Natural killer cell treated with Interleukin-12 subunit alpha and Interleukin-12 subunit beta and Interleukin-15 and Interleukin-18, amount 100 ng/mL, for 72 hours (primary cell): ENCODE results near the gene SIRPB1. TPM values are rescaled to one million over a fixed set of nuclear protein-coding genes. Genes with fewer than 3 reads are reported as not detected.
"Not testable (repeated sequence)": the region's sequence is repeated elsewhere in the genome, so short reads cannot be mapped to it uniquely, and the experiment has no call there.

Experiments used
- ATAC-seq, 2 donors: fragments of 150-1000 bp; cut with Tn5 transposase in 1 of 2; sonication (Bioruptor Pico), chemical (Tn5 transposase) in 1 of 2; 2 replicates each; pipeline ENCODE4 v1.10.0; 2021
- DNase-seq: peaks from one replicate; pipeline ENCODE4 v3.0.0; 2022; ENCODE audit warnings: low spot score
- H3K27ac Mint-ChIP-seq, 2 donors: 1 replicate in 1 of 2; 2 replicates in 1 of 2; pipeline ENCODE4 v1.8.0; 2022; ENCODE audit warnings: mixed read lengths in 2 of 2, mild to moderate bottlenecking in 1 of 2, moderate library complexity in 1 of 2
- H3K27me3 Mint-ChIP-seq, 2 donors: 1 replicate in 1 of 2; 2 replicates in 1 of 2; pipeline ENCODE4 v1.8.0; 2022; ENCODE audit warnings: mixed read lengths in 2 of 2
- H3K36me3 Mint-ChIP-seq: one replicate; pipeline ENCODE4 v1.8.0; 2022; ENCODE audit warnings: mixed read lengths
- H3K4me1 Mint-ChIP-seq, 2 donors: 1 replicate in 1 of 2; 2 replicates in 1 of 2; pipeline ENCODE4 v1.8.0; 2022; ENCODE audit warnings: low read depth in 2 of 2, mixed read lengths in 2 of 2, mild to moderate bottlenecking in 1 of 2
- H3K4me3 Mint-ChIP-seq: one replicate; pipeline ENCODE4 v1.8.0; 2022; ENCODE audit warnings: mixed read lengths
- H3K9me3 Mint-ChIP-seq: 2 replicates; pipeline ENCODE4 v1.8.0; 2022; ENCODE audit warnings: mixed read lengths
- total RNA-seq, 2 donors: library from RNA; stranded (reverse); gene quantifications; one replicate each; pipeline ENCODE4 v1.2.3, GENCODE V29; 2022

SIRPB1 gene
- total RNA-seq, 2 donors from 2014 or later, result 2.7 TPM; not detected in 1

- no peak overlapping the region for H3K4me3 Mint-ChIP-seq
Observed at GRCh38 chr20:1630186-1630585, 10.4 kb upstream of the SIRPB1 start.

GRCh38 chr20:1629321-1629720 lies 9.5 kb upstream of the SIRPB1 start:
- ATAC-seq (no peak), DNase-seq (no peak)
- peaks cover 0 to 9% of the 10 kb centered on the region in 2 donors for H3K27me3 Mint-ChIP-seq
- no peaks in the 10 kb centered on the region for H3K9me3 Mint-ChIP-seq
- H3K27ac Mint-ChIP-seq, result no peak overlapping the region
- H3K4me3 Mint-ChIP-seq, result no peak overlapping the region
- no peaks in the 10 kb centered on the region for H3K36me3 Mint-ChIP-seq
- peaks cover 4 to 21% of the 10 kb centered on the region in 2 donors for H3K4me1 Mint-ChIP-seq

More at GRCh38 chr20:1630186-1630585, 10.4 kb upstream of the SIRPB1 start:
- Mint-ChIP-seq H3K27ac (no peak overlapping the region), H3K27me3 (peaks cover 0 to 6% of the 10 kb centered on the region in 2 donors), H3K9me3 (no peaks in the 10 kb centered on the region), H3K36me3 (no peaks in the 10 kb centered on the region), H3K4me1 (peaks cover 0 to 16% of the 10 kb centered on the region in 2 donors)
- DNase-seq, result no peak
- ATAC-seq, result no peak

- H3K4me3 Mint-ChIP-seq, result no peak overlapping the region
- H3K36me3 Mint-ChIP-seq, result no peaks in the 10 kb centered on the region
- H3K4me1 Mint-ChIP-seq, result peaks cover 4 to 22% of the 10 kb centered on the region in 2 donors
- DNase-seq (no peak), ATAC-seq (no peak)
- H3K27me3 Mint-ChIP-seq, result peaks cover 0 to 10% of the 10 kb centered on the region in 2 donors
- no peaks in the 10 kb centered on the region for H3K9me3 Mint-ChIP-seq
- no peak overlapping the region for H3K27ac Mint-ChIP-seq
Observed at GRCh38 chr20:1628621-1629020, 8.8 kb upstream of the SIRPB1 start.

GRCh38 chr20:1627200-1627550 lies 7.4 kb upstream of the SIRPB1 start:
- ATAC-seq, result no peak

GRCh38 chr20:1626528-1627199 lies 6.9 kb upstream of the SIRPB1 start:
- H3K4me3 Mint-ChIP-seq, result no peak overlapping the region
- peaks cover 17 to 24% of the 10 kb centered on the region in 2 donors for H3K4me1 Mint-ChIP-seq
- no peaks in the 10 kb centered on the region for H3K9me3 Mint-ChIP-seq
- DNase-seq, result no peak
- H3K36me3 Mint-ChIP-seq, result no peaks in the 10 kb centered on the region
- no peak for ATAC-seq
- no peak overlapping the region for H3K27ac Mint-ChIP-seq
- peaks cover 0 to 10% of the 10 kb centered on the region in 2 donors for H3K27me3 Mint-ChIP-seq

More at GRCh38 chr20:1627200-1627550, 7.4 kb upstream of the SIRPB1 start:
- no peaks in the 10 kb centered on the region for H3K9me3 Mint-ChIP-seq
- H3K27me3 Mint-ChIP-seq, result peaks cover 0 to 10% of the 10 kb centered on the region in 2 donors
- H3K4me1 Mint-ChIP-seq, result peaks cover 14 to 29% of the 10 kb centered on the region in 2 donors
- H3K4me3 Mint-ChIP-seq, result no peak overlapping the region
- H3K36me3 Mint-ChIP-seq, result no peaks in the 10 kb centered on the region
- DNase-seq, result no peak
- H3K27ac Mint-ChIP-seq, result no peak overlapping the region

- ATAC-seq, result no peak
- H3K4me1 Mint-ChIP-seq, result peaks cover 22 to 33% of the 10 kb centered on the region in 2 donors
- no peaks in the 10 kb centered on the region for H3K9me3 Mint-ChIP-seq
- no peaks in the 10 kb centered on the region for H3K36me3 Mint-ChIP-seq
- no peak overlapping the region for H3K27ac Mint-ChIP-seq
- no peak for DNase-seq
- H3K4me3 Mint-ChIP-seq, result no peak overlapping the region
- H3K27me3 Mint-ChIP-seq, result peaks cover 6 to 10% of the 10 kb centered on the region in 2 donors
Observed at GRCh38 chr20:1625083-1625690, 5.4 kb upstream of the SIRPB1 start.

- H3K27ac Mint-ChIP-seq, result no peak overlapping the region
- no peak for DNase-seq
- no peak overlapping the region for H3K4me3 Mint-ChIP-seq
- no peaks in the 10 kb centered on the region for H3K9me3 Mint-ChIP-seq
- no peaks in the 10 kb centered on the region for H3K36me3 Mint-ChIP-seq
- no peak for ATAC-seq
- H3K27me3 Mint-ChIP-seq, result peaks cover 6 to 10% of the 10 kb centered on the region in 2 donors
- peaks cover 28 to 45% of the 10 kb centered on the region in 2 donors for H3K4me1 Mint-ChIP-seq
Observed at GRCh38 chr20:1623501-1624205, 3.8 kb upstream of the SIRPB1 start.

GRCh38 chr20:1622450-1622849 lies 2.6 kb upstream of the SIRPB1 start:
- Mint-ChIP-seq H3K9me3 (no peaks in the 10 kb centered on the region), H3K36me3 (no peaks in the 10 kb centered on the region), H3K4me3 (no peak overlapping the region), H3K27ac (no peak overlapping the region), H3K4me1 (peaks cover 28 to 46% of the 10 kb centered on the region in 2 donors), H3K27me3 (peaks cover 4 to 6% of the 10 kb centered on the region in 2 donors)
- ATAC-seq (no peak), DNase-seq (no peak)

- DNase-seq (no peak), ATAC-seq (no peak)
- peak overlapping the region in 1 of 2 donors; percentile 28 for H3K27ac Mint-ChIP-seq
- H3K9me3 Mint-ChIP-seq, result no peaks in the 10 kb centered on the region
- H3K27me3 Mint-ChIP-seq, result peaks cover 6 to 10% of the 10 kb centered on the region in 2 donors
- H3K4me1 Mint-ChIP-seq, result peaks cover 28 to 51% of the 10 kb centered on the region in 2 donors
- H3K4me3 Mint-ChIP-seq, result no peak overlapping the region
- no peaks in the 10 kb centered on the region for H3K36me3 Mint-ChIP-seq
Observed at GRCh38 chr20:1621316-1621715, 1.5 kb upstream of the SIRPB1 start.

- peaks cover 24 to 41% of the 10 kb centered on the region in 2 donors for H3K4me1 Mint-ChIP-seq
- DNase-seq (no peak), ATAC-seq (peak in 1 of 2 donors; percentile 19)
- no peak overlapping the region for H3K4me3 Mint-ChIP-seq
- no peaks in the 10 kb centered on the region for H3K36me3 Mint-ChIP-seq
- H3K27me3 Mint-ChIP-seq, result peaks cover 5 to 6% of the 10 kb centered on the region in 2 donors
- no peaks in the 10 kb centered on the region for H3K9me3 Mint-ChIP-seq
- no peak overlapping the region for H3K27ac Mint-ChIP-seq
Observed at GRCh38 chr20:1618954-1619540, 762 bp downstream of the SIRPB1 start.

- DNase-seq (no peak), ATAC-seq (no peak)
- Mint-ChIP-seq H3K4me3 (no peak overlapping the region), H3K4me1 (peaks cover 24 to 41% of the 10 kb centered on the region in 2 donors), H3K9me3 (no peaks in the 10 kb centered on the region), H3K27ac (no peak overlapping the region), H3K36me3 (no peaks in the 10 kb centered on the region), H3K27me3 (peaks cover 5 to 6% of the 10 kb centered on the region in 2 donors)
Observed at GRCh38 chr20:1618479-1618878, 1.3 kb downstream of the SIRPB1 start.

GRCh38 chr20:1616858-1617434 lies 2.9 kb downstream of the SIRPB1 start:
- DNase-seq (no peak), ATAC-seq (no peak)
- Mint-ChIP-seq H3K4me1 (peaks cover 14 to 28% of the 10 kb centered on the region in 2 donors), H3K27ac (no peak overlapping the region), H3K4me3 (no peak overlapping the region), H3K9me3 (no peaks in the 10 kb centered on the region), H3K27me3 (peaks cover 6 to 9% of the 10 kb centered on the region in 2 donors), H3K36me3 (no peaks in the 10 kb centered on the region)

- not testable (repeated sequence) for H3K27me3 Mint-ChIP-seq, H3K4me3 Mint-ChIP-seq, ATAC-seq, DNase-seq, H3K9me3 Mint-ChIP-seq, H3K4me1 Mint-ChIP-seq, H3K36me3 Mint-ChIP-seq, H3K27ac Mint-ChIP-seq
Observed at GRCh38 chr20:1610404-1610803, 9.4 kb downstream of the SIRPB1 start.
